OCI-M1 (cell line): ENCODE results near the gene STAMBPL1.
A peak's percentile ranks its signal among the peaks of the same experiment; 100 is the strongest.
"Not testable (repeated sequence)": the region's sequence is repeated elsewhere in the genome, so short reads cannot be mapped to it uniquely, and the experiment has no call there.

Source experiments
- DNase-seq: peaks from one replicate; lab custom pipeline; 2025; lab: John Stamatoyannopoulos, UW

The STAMBPL1 gene

DNA sequence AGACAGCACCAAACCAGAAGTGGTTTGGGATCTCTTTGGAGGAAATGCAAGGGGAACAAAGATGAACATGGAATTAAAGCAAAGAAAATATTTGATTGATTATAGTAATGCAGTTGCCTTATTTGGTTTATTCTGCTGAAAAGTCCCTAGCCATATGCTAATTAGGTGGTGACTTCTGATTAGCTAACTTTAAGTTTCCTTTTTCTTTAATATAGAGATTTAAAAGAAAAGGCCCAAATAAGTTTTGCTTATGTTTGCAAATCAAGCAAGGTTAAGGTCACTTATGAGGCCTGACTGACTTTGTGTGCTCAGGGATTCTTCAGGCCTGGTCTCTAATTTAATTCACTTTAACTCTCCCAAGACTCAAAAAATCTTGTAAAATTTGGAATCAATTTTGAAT is 22.2 kb upstream of the STAMBPL1 start:
- DNase-seq: no peak

DNA sequence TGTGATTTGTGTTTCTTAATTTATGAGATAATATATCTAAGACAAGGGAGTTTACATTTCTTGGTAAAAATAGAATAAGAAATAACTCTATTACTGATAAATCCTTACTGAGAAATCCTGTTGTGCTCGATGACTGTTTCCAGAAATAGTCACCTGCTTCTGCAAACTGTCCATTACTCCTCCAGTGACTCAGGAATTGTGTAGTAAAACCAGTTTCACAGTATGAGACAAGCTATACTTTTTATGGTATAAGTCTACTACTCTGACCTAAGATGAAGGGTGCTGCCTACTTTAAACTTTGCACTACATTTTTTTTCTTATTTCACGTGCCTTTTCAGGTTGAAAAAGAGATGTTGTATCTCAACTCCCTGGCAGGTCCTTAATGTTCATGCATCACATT is 21.6 kb upstream of the STAMBPL1 start:
- DNase-seq: no peak

DNA sequence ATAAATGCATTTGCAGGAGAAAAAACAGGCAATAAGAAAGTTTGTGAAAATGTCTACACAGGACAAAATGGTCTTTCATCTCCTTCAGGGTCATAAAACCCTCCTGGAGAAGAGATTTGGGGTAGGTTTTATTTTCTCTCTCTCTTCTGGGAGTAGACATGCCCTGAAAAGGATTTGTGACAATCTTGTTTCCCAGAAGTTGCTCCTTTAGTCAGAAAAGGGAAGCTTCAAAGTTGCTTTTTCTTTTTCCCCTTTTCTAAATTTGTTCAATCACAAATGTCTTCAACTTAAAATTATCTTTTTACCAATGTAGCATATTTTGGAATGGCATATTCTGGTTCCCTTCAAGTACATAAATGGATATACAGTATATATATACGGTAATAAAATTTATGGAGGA is 19.0 kb upstream of the STAMBPL1 start:
- peak; percentile 74 for DNase-seq

DNA sequence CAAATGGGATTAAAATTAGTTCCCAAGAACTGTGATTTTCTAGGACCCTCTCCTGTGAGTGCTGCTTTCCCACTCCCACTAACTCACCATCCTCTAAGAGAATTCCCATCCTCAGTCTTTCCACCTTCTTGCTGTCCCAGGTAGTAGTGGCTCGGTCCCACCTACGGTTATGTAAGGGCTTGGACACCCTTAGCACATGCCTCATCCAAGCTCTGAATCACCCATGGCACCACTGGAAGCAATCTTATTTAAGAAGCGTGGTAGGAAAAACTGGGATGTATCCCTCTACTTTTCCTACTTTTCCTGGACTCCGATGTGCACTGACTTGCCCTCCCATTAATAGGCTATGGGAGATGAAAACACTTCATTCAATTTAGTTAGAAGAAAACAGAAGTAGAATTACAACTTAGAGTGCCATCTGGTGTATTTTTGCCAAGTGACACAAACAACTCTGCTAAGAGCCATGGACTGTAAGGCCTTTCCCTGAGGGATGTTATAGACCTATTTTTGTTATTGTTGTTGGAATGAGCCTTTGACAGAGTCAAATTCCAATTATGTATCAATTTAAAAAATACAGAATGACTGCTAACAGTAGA is 14.7 kb upstream of the STAMBPL1 start:
- DNase-seq: peak; percentile 83

DNA sequence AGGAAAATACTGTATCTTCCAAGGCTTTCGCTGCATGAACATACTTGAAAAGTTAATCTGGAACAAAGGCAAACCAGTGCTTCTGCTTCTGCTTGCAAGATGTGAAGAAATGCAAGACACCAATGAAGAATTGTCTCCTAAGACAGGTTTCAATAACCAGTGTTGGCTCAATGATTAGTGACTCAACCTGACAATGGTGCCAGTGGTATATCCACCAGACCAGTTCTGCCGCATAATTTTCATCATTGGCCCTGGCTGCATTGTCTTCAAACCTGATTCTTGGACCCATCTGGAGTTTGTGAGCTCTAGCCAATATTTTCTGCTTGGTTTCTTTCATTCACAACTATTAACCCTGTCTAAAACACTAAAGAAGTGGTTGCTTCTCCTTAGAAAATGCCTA is 13.6 kb upstream of the STAMBPL1 start:
- no peak for DNase-seq

DNA sequence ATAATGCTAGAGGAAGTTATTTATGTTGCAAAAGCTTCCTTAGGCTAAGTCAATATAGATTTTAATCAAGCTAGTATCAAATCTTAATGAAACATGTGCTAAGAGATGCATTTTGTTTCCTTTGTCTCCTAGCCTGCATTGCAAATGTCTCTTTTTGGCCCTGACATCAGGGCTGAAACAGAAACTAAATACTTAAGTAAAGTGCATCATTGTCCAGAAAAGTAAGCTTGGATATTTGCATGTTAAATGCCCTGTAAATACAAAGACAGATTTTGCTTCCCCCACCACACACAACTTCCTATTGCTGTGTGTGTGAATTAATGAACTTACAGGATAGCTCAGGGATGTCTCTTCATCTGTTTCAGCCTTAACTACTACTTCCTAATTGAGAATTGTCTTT is 10.0 kb upstream of the STAMBPL1 start:
- DNase-seq: peak; percentile 35

DNA sequence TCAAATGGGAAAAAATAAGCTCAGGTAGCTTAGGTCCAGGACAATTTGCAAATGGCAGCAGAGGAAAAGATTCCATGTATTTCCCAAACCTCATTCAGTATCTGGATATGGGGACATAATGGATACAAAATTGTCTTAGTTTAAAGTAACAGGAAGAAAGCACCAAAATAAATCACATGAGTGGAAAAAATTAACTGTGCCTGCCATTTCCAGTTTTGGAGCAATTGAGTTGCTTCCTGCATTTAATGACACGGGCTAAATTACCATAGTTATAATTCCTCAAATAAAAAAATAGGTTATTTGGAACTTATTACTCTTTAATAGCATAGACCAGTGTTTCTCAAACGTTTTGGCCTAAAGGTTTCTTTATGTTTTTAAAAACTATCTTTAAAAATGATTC is 6.3 kb upstream of the STAMBPL1 start:
- DNase-seq: no peak

DNA sequence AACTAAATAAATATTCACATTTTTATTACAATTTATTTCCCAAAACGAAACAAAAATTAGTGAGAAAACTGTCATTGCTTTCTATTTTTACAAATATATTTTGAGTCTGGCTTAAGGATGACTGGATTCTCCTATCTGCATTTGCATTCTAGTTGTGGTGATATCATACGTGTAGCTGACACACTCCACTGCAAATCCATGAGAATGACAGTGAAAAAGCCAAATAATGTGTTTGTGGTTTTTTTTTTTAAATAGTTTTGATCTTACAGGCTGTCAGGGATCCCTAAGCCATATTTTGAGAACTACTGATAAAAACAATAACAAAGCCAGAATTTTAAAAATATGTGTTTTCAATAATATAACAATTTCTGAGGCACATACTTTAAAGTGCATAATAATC is 5.8 kb upstream of the STAMBPL1 start:
- DNase-seq: peak; percentile 47

DNA sequence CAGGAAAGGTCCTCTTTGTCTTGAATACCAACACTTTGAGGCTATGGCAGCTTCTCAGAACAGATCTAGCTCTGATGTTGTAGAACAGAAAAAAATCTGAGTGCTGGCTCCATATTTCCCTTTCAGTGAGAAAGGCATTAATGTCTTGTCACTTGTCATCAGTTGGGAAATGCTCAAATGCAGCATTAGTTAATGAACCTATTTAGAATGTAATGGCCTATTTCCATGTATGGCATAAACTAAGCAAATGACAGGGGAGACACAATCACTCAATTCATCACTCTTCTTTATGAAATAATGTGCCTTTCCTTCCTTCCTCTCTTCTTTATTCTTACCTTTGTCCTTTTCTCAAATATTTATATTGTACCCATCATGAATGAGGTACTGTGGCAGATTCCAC is 5.0 kb upstream of the STAMBPL1 start:
- DNase-seq: no peak

DNA sequence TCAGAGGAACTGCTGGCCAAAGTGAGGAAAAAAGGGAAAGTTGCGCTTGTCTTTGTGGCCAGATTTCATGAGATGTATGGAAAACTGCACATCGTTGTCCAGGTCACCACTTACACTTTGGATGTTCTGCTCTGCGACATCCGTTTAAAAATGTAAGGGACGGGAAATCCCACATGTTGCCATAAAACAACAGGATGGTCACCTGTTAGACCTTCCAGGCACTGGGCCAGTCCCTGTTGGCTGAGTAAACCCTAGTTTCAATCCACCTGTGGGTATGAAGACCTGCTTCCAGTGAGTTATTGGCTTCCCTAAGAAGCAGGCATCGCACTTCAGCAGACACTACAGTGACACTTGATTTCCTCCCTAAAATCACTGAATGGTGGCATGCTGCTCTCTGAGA is 2.7 kb upstream of the STAMBPL1 start:
- no peak for DNase-seq

DNA sequence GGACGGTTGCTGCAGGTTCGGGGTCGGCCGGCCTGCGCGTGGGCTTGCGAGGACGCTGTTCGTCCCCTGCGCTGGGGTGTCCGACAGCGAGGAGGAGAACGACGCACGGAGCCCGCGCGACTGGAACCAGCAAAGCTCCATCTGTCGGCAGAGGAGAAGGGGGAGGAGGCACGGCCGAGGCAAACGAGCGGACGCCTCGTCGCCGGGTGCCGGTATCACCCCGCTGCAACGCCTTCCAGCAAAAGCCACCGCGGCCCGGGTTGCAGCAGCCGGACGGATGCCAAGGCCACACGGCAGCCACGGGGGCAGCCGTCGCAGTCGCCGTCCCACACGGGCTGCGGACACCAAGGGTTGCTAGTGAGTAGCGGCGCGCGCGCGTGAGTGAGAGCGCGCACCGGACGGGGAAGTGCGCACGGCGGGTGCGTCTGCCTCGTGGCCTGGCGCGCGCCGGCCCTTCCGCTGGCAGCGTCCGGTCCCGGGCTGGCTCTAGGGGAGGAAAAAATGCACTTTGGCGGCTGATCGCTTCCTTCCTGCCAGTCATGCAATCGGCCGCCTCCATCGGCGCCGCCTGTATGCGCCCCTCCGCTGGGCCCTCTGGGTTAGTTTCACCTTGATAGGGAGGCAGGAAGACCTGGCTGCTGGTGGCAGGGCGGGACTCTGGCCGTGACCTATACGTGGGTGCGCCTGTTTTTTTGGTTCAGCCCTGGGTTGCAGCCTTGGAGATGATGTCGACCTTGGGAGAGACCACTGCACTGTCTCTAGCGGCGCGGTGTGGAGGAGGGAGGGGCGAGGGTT is 434 bp downstream of the STAMBPL1 start:
- peak; percentile 91 for DNase-seq

DNA sequence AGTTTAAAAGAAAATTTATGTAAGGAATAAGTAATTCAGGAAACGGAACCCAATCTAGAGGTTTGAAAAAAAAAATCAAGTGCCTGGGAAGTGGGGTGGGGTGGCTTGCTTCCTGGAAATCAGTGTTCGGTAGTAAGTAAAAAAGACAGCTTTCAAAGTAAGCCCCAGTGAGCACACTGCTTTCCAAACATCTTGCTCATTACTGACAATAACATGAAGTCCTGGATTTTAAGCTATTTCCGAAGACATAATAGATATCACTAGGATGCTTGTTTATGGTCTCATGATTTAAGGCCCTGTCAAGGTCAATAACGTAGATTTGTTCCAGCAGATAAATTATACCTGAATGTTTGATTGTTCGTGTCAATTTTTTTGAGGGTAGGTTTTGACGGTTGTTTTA is 1.3 kb downstream of the STAMBPL1 start:
- peak; percentile 49 for DNase-seq

DNA sequence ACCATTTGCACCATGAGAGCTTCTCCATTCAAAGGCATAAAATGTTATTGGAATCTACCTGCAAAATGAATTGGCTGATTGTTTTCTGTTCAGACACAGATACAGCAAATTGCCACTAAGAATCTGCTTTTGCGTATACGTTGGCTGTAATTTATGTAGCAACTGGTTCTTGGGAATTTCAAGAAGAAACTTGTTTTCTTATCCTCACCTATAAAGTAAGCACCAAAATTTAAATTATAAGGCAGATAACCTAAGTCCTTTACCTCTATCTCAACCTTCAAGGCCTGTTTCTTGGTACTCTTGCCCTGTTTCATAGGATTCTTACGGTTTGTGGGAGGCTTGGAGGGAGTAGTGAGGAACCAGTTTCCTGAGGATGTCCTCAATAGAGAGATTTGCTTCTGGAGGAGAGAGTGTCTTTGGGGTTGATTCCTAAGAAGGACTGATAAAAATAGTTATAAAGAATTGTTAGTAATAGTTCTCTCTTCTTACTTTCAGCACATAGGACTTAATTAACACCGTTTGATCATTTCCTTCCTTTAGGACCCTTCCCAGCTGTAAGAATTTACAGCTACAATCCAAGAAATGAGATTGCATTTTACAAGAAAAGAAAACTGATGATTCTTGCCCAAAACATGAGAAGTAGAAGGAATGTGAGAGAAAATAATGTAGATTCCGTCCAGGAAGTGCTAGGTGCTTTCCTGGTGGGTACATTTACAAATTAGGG is 2.0 kb downstream of the STAMBPL1 start:
- no peak for DNase-seq

DNA sequence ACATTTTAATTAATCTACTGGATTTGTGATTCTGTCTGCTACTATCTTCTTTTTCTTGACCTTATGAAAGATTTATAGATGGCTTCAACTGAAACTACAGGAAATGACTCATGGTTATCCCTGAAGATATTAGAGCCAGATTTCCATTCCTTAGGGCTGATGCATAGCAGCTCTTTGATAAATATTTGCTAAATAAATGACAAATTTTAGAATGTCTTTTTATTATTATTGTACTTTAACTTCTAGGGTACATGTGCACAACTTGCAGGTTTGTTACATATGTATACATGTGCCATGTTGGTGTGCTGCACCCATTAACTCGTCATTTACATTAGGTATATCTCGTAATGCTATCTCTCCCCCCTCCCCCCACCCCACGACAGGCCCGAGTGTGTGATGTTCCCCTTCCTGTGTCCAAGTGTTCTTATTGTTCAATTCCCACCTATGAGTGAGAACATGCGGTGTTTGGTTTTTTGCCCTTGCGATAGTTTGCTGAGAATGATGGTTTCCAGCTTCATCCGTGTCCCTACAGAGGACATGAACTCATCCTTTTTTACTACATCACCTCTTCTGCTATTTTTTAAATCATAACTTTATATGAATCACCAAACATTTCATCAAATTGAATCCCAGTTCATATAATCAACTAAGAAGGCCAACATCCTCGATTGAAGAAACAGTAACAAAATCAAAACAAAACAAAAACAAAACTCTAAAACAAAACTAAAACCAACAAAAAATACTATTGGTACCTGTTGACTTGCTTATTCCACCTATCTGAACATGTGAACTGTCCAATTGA is 2.8 kb downstream of the STAMBPL1 start:
- not testable (repeated sequence) for DNase-seq

DNA sequence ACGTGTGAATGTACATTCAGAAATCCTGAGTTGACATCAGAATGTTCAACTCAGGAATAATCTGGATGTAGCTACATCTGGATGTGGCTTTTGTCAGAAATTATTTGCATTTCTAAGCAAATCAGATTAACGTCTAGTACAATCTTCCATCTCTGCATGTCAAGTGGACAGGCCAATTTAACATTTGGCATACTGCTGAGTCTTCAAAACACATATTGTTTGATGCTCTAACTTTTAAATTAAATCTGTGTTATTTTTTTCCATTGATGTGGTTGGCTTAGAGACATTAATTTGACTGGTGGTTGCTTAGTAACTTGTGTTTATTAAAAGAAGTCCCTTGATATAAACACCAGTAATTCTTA is 3.4 kb downstream of the STAMBPL1 start:
- no peak for DNase-seq

DNA sequence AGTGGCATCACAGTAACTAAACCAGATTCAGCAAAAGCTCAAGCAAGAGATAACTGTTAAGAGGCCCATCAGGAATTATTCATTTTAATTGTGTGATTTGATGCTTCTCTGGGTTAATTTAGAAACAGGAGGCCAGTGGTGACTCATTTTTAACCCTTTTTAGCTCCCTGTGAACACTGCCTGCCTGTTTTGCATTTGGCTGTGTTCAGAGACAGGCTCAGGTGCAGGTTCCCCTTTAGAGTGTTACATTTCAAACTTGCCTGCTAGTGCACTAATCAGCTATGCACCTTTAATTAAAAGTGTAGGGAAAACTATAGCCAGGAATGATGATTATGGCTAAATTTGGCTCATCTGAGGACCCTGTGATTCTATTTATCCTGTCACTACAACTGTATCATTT is 6.5 kb downstream of the STAMBPL1 start:
- DNase-seq: peak; percentile 31

DNA sequence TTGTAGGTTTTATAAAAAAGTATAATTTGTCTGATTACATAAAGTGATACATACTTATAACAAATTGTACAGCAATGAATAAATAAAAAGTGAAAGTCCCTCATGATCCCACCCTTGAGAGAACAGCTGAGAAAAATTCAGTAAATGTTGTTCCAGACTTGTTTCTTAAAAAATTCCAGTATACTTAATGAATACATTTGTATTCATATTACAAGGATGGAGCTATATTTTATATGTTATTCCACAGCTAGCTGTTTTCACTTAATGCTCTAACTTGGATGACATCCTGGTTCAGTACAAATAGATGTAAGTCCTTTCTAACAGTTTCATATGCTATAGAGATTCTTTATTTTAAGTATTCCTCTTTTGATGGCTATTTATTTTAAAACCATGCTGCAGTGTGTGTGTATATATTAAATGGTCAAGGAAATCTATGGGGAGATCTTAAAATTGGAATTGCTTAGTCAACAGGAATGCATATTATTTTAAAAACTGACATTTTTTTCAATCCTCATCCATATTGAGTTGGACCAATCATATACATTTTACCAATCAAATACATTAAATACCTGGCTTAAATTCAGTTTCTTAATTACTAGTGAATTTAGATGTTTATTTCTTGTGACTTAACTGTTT is 8.9 kb downstream of the STAMBPL1 start:
- DNase-seq: no peak

DNA sequence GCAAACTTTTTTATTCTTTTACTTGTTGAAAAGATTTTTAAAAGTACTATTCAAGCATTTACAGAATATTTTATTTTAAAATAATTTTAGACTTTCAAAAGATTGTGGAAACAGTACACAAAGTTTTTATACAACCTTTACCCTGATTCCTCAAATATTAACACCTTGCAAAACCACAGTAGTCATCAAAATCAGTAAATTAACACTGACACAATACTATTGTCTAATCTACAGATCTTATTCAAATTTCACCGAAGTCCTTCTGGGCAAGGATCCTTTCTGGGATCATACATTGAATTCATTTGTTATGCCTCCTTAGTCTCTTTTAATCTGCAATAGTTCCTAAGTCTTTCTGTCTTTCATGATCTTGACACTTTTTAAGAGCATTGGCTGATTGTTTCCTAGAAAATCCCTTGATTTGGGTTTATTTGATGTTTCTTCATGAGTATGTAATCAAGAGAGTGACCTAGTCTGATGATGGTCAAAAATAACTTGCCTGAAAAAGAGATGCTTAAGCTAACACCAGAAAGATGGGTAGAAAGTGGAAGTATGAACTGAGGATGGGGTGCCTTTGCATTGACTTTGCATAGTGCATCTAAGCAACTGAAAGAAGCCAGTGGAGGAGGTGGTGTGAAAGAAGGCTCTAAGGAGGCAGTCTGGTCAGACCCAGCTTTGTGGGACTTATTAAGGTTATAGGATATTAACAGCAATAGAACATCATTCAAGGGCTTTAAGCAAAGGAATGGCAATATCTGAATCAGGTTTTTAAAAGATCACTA is 9.7 kb downstream of the STAMBPL1 start:
- no peak for DNase-seq

DNA sequence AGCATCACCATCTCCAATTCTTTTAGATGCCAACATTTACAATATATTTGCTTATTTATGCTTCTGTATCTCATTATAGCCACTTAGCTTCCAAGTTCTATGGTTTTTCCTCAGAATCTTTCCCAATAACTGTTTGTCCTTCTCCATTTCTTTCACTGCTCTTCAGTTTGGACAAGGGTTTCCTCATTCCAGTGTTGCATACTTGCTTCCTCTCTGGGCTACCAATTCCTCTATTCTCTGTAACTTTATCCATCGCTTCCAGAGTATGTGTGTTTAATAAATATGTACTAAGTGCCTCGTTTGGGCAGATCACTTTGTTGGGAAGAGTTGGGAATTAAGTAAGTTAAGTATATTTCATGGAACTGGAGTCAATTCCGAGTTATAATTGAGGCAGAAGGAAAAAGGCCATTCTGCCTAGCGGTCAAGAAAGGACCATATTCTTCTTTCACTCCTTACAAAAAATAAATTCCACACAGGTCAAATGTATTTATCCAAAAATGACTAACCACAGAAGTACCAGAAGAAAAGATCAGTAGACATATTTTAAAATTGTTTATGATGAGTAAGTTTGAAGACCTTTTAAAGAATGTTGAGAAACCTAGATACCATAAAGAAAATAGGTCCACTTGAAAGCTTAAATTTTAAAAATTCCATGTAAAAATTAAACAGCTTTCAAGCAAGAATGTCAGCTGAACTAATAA is 10.8 kb downstream of the STAMBPL1 start:
- no peak for DNase-seq

DNA sequence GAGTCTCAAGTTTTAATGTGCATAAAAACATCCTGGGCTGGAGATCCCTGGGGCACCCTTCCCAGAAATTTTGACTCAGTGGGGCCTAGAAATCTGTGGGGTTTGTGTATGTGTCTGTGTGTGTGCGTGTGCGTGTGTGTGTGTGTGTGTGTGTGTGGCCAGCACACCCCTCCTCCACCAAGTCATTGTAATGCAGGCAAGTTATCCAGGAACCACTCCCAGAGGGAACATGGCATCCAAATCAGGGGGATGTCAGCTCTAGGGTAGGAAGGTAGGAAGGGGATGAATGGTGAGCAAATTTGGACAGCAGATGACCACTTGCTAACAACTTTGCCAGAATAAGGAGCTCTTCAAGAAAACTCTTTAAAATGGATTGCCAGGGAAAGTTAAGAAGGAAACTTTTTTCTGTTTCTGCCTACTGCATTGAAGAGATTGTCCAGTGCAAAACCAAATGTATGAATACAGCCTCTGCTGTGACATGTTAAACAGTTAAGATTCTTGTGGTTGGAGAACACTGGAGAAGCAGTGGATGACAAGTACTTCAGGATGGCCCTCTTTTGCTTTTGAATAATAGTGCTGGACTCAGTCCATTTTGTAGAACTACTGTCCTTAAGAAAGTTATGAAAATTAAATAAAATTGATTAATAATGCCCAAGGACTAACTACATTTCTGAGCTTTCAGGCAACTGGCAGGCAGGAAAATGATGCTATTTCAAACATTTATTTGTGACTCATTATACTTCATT is 12.3 kb downstream of the STAMBPL1 start:
- DNase-seq: no peak
